GM23338 (cell line): ENCODE measurements around the gene RMC1. TPM values are rescaled to one million over a fixed set of nuclear protein-coding genes. Genes with fewer than 3 reads are reported as not detected.

Experiments
- ATAC-seq: fragments of 200-7000 bp; cut with Tn5 transposase; 3 replicates; pipeline ENCODE4 v1.9.1; 2020
- DNase-seq: peaks from one replicate; pipeline ENCODE4 v3.0.0-alpha.2; 2015; ENCODE audit warnings: low spot score
- H2AFZ ChIP-seq: fragments of 200-600 bp; sonication (generic); 2 replicates; pipeline ENCODE4 v1.8.0; 2016; ENCODE audit warnings: antibody characterized with exemption, mild to moderate bottlenecking, moderate library complexity
- H3F3A ChIP-seq: fragments of 200-600 bp; sonication (generic); replicated peaks from 2 replicates; pipeline ENCODE4 v1.8.0; 2017; ENCODE audit warnings: antibody characterized with exemption, mixed run types, low read depth
- H3K27ac ChIP-seq: fragments of 200-600 bp; sonication (generic); 2 replicates; pipeline ENCODE4 v1.6.1; 2016; ENCODE audit warnings: low read depth
- H3K27me3 ChIP-seq: fragments of 200-600 bp; sonication (generic); 2 replicates; pipeline ENCODE4 v1.8.0; 2016; ENCODE audit warnings: mild to moderate bottlenecking, mixed run types, moderate library complexity; ENCODE audit not compliant: insufficient read depth
- H3K36me3 ChIP-seq: fragments of 200-600 bp; sonication (generic); 2 replicates; pipeline ENCODE4 v1.8.0; 2016; ENCODE audit warnings: mild to moderate bottlenecking; ENCODE audit not compliant: insufficient read depth
- H3K4me1 ChIP-seq: fragments of 200-600 bp; sonication (generic); 2 replicates; pipeline ENCODE4 v1.8.0; 2016; ENCODE audit warnings: mild to moderate bottlenecking, moderate library complexity; ENCODE audit not compliant: insufficient read depth
- H3K4me2 ChIP-seq: fragments of 200-600 bp; sonication (generic); 2 replicates; pipeline ENCODE4 v1.7.1; 2017; ENCODE audit warnings: mixed run types
- H3K4me3 ChIP-seq: fragments of 200-600 bp; sonication (generic); 2 replicates; pipeline ENCODE4 v1.6.1; 2016; ENCODE audit warnings: mixed run types
- H3K79me2 ChIP-seq: fragments of 200-600 bp; sonication (generic); replicated peaks from 2 replicates; pipeline ENCODE4 v1.8.0; 2017; ENCODE audit warnings: mild to moderate bottlenecking; ENCODE audit not compliant: insufficient read depth
- H3K9me2 ChIP-seq: fragments of 200-600 bp; sonication (generic); 2 replicates; pipeline ENCODE4 v1.8.0; 2017; ENCODE audit not compliant: insufficient read depth
- H4K20me1 ChIP-seq: fragments of 200-600 bp; sonication (generic); replicated peaks from 2 replicates; pipeline ENCODE4 v1.8.0; 2017; ENCODE audit warnings: mild to moderate bottlenecking; ENCODE audit not compliant: insufficient read depth
- H3K27ac Mint-ChIP-seq: 2 replicates; pipeline ENCODE4 v1.8.0; 2020; ENCODE audit warnings: inconsistent platforms, mild to moderate bottlenecking, moderate library complexity, mixed read lengths
- H3K27me3 Mint-ChIP-seq: 3 replicates; pipeline ENCODE4 v1.8.0; 2022; ENCODE audit warnings: low read depth, mild to moderate bottlenecking, moderate library complexity, mixed read lengths, inconsistent platforms; ENCODE audit not compliant: insufficient read depth, poor library complexity
- H3K36me3 Mint-ChIP-seq: 3 replicates; pipeline ENCODE4 v1.8.0; 2021; ENCODE audit warnings: low read depth, mild to moderate bottlenecking, inconsistent platforms, moderate library complexity, mixed read lengths
- H3K4me1 Mint-ChIP-seq: 3 replicates; pipeline ENCODE4 v1.8.0; 2020; ENCODE audit warnings: mild to moderate bottlenecking, inconsistent platforms, mixed read lengths
- H3K4me3 Mint-ChIP-seq: 3 replicates; pipeline ENCODE4 v1.8.0; 2021; ENCODE audit warnings: moderate library complexity, mild to moderate bottlenecking, inconsistent platforms, mixed read lengths
- H3K9me3 Mint-ChIP-seq: 3 replicates; pipeline ENCODE4 v1.8.0; 2020; ENCODE audit warnings: moderate library complexity, mild to moderate bottlenecking, inconsistent platforms, mixed read lengths
- CREB1 ChIP-seq: fragments of 250-450 bp; sonication (Bioruptor Pico); IDR thresholded peaks from 2 replicates; pipeline ENCODE4 v1.5.0; 2020; ENCODE audit warnings: low read depth, mild to moderate bottlenecking, moderate library complexity
- EZH2 ChIP-seq: fragments of 200-600 bp; sonication (generic); IDR thresholded peaks from one replicate; pipeline ENCODE4 v1.8.0; 2017; ENCODE audit warnings: antibody characterized with exemption, mild to moderate bottlenecking, low read depth; ENCODE audit not compliant: unreplicated experiment
- EZH2phosphoT487 ChIP-seq: fragments of 200-600 bp; sonication (generic); IDR thresholded peaks from one replicate; pipeline ENCODE4 v1.8.1; 2018; ENCODE audit warnings: antibody characterized with exemption; ENCODE audit not compliant: unreplicated experiment
- NANOG ChIP-seq: IDR thresholded peaks from 2 replicates; pipeline ENCODE4 v1.6.1; 2016; ENCODE audit warnings: antibody characterized with exemption, borderline replicate concordance
- ZNF331 ChIP-seq: fragments of 250-450 bp; sonication (Bioruptor Pico); IDR thresholded peaks from 2 replicates; pipeline ENCODE4 v1.5.0; 2020; ENCODE audit warnings: low read depth, mild to moderate bottlenecking, moderate library complexity
- polyA plus RNA-seq: library from polyadenylated mRNA; unstranded; fragments of >200 nt; fragmentation: Nextera tagmentation; extraction: Ambion mirVana; gene quantifications from 2 replicates; pipeline ENCODE4 v1.2.1, GENCODE V29; 2016
- total RNA-seq: library from RNA; depleted of rRNA; stranded (reverse); fragments of >200 nt; shearing (Covaris generic); gene quantifications from 2 replicates; pipeline ENCODE4 v1.2.3, GENCODE V29; 2014
- TF ChIP-seq, protein P1 (sequence below): IDR thresholded peaks from 2 replicates; pipeline ENCODE4 v1.6.1; 2016; ENCODE audit warnings: antibody characterized with exemption
- TF ChIP-seq, protein P2 (sequence below): fragments of 250-450 bp; sonication (Bioruptor Pico); IDR thresholded peaks from 2 replicates; pipeline ENCODE4 v1.5.0; 2020; ENCODE audit warnings: mild to moderate bottlenecking, moderate library complexity
- TF ChIP-seq, protein P3 (sequence below): IDR thresholded peaks from one replicate; pipeline ENCODE4 v1.6.1; 2018; ENCODE audit warnings: antibody characterized with exemption; ENCODE audit not compliant: unreplicated experiment

The RMC1 gene
- total and polyA plus RNA-seq, 2 experiments from 2014 or later: 18.9 to 24.6 TPM

DNA sequence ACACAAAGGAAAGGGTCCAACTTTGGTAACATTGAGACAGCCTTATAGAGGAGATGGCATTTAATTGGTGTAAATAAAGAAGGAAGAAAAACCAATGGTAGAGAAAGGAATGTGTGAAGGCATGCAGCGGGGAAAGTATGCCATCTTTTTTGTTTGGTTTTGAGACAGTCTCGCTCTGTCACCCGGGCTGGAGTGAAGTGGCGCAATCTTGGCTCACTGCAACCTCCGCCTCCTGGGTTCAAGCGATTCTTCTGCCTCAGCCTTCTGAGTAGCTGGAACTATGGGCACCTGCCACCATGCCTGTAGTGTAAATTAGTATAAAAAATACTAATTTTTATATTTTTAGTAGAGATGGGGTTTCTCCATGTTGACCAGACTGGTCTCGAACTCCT, 43.8 kb upstream of the RMC1 start:
- H3K4me2 ChIP-seq: no peak overlapping the region
- no peak overlapping the region for H2AFZ ChIP-seq

More for the DNA sequence above, 43.8 kb upstream of the RMC1 start:
- Histone ChIP-seq H3K4me3 (no peak overlapping the region), H3K27me3 (no peaks in the 10 kb centered on the region), H3K4me1 (no peaks in the 10 kb centered on the region), H3K9me2 (no peaks in the 10 kb centered on the region), H3K36me3 (peaks cover 5% of the 10 kb centered on the region), H4K20me1 (peaks cover 11% of the 10 kb centered on the region), H3K27ac (no peak overlapping the region), H3K79me2 (peaks cover 69% of the 10 kb centered on the region), H3F3A (no peaks in the 10 kb centered on the region)
- peaks cover 18% of the 10 kb centered on the region for H3K36me3 Mint-ChIP-seq
- no peaks in the 10 kb centered on the region for H3K9me3 Mint-ChIP-seq
- no peaks in the 10 kb centered on the region for H3K27me3 Mint-ChIP-seq
- ATAC-seq (no peak), DNase-seq (no peak)
- H3K4me1 Mint-ChIP-seq: no peaks in the 10 kb centered on the region; the same call in 2 of the 3 replicates
- no peak overlapping the region for H3K4me3 Mint-ChIP-seq
- TF ChIP-seq EZH2 (no peak), NANOG (no peak), EZH2phosphoT487 (no peak), CREB1 (CRISPR knock-in tag) (no peak), ZNF331 (no peak)
- TF ChIP-seq, protein P1, sequence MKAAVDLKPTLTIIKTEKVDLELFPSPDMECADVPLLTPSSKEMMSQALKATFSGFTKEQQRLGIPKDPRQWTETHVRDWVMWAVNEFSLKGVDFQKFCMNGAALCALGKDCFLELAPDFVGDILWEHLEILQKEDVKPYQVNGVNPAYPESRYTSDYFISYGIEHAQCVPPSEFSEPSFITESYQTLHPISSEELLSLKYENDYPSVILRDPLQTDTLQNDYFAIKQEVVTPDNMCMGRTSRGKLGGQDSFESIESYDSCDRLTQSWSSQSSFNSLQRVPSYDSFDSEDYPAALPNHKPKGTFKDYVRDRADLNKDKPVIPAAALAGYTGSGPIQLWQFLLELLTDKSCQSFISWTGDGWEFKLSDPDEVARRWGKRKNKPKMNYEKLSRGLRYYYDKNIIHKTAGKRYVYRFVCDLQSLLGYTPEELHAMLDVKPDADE: no peak
- TF ChIP-seq, protein P2, sequence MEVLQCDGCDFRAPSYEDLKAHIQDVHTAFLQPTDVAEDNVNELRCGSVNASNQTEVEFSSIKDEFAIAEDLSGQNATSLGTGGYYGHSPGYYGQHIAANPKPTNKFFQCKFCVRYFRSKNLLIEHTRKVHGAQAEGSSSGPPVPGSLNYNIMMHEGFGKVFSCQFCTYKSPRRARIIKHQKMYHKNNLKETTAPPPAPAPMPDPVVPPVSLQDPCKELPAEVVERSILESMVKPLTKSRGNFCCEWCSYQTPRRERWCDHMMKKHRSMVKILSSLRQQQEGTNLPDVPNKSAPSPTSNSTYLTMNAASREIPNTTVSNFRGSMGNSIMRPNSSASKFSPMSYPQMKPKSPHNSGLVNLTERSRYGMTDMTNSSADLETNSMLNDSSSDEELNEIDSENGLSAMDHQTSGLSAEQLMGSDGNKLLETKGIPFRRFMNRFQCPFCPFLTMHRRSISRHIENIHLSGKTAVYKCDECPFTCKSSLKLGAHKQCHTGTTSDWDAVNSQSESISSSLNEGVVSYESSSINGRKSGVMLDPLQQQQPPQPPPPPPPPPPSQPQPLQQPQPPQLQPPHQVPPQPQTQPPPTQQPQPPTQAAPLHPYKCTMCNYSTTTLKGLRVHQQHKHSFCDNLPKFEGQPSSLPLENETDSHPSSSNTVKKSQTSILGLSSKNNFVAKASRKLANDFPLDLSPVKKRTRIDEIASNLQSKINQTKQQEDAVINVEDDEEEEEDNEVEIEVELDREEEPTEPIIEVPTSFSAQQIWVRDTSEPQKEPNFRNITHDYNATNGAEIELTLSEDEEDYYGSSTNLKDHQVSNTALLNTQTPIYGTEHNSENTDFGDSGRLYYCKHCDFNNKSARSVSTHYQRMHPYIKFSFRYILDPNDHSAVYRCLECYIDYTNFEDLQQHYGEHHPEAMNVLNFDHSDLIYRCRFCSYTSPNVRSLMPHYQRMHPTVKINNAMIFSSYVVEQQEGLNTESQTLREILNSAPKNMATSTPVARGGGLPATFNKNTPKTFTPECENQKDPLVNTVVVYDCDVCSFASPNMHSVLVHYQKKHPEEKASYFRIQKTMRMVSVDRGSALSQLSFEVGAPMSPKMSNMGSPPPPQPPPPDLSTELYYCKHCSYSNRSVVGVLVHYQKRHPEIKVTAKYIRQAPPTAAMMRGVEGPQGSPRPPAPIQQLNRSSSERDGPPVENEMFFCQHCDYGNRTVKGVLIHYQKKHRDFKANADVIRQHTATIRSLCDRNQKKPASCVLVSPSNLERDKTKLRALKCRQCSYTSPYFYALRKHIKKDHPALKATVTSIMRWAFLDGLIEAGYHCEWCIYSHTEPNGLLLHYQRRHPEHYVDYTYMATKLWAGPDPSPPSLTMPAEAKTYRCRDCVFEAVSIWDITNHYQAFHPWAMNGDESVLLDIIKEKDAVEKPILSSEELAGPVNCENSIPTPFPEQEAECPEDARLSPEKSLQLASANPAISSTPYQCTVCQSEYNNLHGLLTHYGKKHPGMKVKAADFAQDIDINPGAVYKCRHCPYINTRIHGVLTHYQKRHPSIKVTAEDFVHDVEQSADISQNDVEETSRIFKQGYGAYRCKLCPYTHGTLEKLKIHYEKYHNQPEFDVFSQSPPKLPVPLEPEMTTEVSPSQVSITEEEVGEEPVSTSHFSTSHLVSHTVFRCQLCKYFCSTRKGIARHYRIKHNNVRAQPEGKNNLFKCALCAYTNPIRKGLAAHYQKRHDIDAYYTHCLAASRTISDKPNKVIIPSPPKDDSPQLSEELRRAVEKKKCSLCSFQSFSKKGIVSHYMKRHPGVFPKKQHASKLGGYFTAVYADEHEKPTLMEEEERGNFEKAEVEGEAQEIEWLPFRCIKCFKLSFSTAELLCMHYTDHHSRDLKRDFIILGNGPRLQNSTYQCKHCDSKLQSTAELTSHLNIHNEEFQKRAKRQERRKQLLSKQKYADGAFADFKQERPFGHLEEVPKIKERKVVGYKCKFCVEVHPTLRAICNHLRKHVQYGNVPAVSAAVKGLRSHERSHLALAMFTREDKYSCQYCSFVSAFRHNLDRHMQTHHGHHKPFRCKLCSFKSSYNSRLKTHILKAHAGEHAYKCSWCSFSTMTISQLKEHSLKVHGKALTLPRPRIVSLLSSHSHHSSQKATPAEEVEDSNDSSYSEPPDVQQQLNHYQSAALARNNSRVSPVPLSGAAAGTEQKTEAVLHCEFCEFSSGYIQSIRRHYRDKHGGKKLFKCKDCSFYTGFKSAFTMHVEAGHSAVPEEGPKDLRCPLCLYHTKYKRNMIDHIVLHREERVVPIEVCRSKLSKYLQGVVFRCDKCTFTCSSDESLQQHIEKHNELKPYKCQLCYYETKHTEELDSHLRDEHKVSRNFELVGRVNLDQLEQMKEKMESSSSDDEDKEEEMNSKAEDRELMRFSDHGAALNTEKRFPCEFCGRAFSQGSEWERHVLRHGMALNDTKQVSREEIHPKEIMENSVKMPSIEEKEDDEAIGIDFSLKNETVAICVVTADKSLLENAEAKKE (CRISPR knock-in tag): no peak
- TF ChIP-seq, protein P3, sequence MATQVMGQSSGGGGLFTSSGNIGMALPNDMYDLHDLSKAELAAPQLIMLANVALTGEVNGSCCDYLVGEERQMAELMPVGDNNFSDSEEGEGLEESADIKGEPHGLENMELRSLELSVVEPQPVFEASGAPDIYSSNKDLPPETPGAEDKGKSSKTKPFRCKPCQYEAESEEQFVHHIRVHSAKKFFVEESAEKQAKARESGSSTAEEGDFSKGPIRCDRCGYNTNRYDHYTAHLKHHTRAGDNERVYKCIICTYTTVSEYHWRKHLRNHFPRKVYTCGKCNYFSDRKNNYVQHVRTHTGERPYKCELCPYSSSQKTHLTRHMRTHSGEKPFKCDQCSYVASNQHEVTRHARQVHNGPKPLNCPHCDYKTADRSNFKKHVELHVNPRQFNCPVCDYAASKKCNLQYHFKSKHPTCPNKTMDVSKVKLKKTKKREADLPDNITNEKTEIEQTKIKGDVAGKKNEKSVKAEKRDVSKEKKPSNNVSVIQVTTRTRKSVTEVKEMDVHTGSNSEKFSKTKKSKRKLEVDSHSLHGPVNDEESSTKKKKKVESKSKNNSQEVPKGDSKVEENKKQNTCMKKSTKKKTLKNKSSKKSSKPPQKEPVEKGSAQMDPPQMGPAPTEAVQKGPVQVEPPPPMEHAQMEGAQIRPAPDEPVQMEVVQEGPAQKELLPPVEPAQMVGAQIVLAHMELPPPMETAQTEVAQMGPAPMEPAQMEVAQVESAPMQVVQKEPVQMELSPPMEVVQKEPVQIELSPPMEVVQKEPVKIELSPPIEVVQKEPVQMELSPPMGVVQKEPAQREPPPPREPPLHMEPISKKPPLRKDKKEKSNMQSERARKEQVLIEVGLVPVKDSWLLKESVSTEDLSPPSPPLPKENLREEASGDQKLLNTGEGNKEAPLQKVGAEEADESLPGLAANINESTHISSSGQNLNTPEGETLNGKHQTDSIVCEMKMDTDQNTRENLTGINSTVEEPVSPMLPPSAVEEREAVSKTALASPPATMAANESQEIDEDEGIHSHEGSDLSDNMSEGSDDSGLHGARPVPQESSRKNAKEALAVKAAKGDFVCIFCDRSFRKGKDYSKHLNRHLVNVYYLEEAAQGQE: no peak
- H3K27ac Mint-ChIP-seq: no peak overlapping the region
